ENCODE data around the gene UBE2QL1.

The UBE2QL1 gene

DNA sequence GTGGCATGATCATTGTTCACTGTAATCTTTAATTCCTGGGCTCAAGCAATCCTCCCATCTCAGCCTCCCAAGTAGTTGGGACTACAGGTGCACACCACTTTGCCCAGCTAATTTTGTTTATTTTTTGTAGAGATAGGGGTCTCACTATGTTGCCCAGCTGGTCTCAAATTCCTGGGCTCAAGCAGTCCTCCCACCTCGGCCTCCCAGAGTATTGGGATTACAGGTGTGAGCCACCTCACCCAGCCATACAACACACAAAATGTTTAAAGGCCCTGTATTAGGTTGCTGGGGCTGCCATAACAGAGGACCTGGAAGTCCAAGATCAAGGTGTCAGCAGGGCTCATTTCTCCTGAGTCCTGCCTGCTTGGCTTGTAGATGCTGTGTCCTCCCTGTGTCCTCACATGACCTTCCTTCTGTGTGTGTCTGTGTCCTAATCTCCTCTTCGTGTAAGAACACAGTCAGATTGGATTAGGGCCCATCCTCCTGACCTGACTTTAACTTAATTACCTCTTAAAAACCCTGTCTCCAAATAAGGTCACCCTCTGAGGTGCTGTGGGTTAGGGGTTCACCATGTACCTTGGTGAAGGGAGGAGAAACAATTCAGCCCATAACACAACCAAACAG is 5.4 kb downstream of the UBE2QL1 start:
- no peak overlapping the region for H3K4me3 ChIP-seq (ENCODE audit: low read length)
- TF ChIP-seq, protein P1, sequence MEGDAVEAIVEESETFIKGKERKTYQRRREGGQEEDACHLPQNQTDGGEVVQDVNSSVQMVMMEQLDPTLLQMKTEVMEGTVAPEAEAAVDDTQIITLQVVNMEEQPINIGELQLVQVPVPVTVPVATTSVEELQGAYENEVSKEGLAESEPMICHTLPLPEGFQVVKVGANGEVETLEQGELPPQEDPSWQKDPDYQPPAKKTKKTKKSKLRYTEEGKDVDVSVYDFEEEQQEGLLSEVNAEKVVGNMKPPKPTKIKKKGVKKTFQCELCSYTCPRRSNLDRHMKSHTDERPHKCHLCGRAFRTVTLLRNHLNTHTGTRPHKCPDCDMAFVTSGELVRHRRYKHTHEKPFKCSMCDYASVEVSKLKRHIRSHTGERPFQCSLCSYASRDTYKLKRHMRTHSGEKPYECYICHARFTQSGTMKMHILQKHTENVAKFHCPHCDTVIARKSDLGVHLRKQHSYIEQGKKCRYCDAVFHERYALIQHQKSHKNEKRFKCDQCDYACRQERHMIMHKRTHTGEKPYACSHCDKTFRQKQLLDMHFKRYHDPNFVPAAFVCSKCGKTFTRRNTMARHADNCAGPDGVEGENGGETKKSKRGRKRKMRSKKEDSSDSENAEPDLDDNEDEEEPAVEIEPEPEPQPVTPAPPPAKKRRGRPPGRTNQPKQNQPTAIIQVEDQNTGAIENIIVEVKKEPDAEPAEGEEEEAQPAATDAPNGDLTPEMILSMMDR (IDR thresholded peaks at IDR 0.05; ENCODE audit: insufficient read depth, low read depth, low read length, missing control alignments), result no peak
- no peak for DNase-seq (ENCODE audit: low read depth)

DNA sequence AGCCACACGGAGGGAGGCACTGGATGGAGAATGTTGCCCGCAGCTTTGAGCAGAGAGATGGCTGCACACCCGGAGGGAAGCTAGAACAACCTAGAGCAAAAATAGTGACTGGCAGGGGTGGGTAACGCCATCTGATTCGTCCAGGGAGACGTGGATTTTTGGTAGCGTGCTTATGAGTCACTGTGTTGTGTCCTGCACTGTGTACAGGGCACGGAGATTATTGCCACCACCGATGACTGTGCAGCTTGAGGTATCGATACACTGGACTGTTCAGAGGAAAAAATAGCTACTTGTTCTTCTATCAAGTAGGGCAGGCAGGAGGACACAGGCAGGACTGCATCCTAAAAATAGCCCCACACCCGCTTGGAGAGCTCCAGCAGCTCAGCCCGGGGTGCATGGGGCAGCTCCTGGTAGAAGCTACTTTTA is 6.0 kb downstream of the UBE2QL1 start:
- TF ChIP-seq, protein P1 (IDR thresholded peaks at IDR 0.05; ENCODE audit: insufficient read depth, low read depth, low read length, missing control alignments), result no peak
- no peak overlapping the region for H3K4me3 ChIP-seq (ENCODE audit: low read length)
- DNase-seq (ENCODE audit: low read depth), result no peak

DNA sequence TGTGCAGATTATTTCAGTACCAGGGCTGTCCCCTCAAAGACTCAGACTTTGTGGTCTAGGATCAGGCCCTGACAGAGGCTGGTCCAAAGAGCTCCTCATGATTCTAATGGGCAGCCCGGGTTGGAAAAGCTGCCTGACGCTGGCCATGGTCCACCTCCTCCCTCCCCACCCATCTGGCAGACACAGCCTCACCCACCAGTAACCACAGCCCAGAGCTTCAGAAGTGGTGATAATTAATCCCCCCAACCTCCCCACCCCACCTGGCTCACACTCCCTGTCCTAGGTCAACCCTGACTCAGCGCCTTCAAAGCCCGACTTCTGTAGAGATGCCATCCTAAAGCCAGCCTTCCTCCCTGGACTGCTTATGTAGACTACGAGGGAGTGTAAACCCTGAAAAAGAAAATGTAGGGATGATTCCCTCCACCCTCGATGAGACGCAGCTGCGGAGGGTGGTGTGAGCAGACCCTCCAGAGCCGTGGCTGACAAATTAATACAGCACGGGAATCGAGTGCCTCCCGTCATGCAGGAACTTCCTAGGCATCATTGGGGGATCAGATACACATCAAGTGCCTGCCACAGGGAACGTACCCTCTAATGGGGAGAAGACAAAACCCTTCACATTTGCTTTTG is 7.0 kb downstream of the UBE2QL1 start:
- TF ChIP-seq, protein P1 (IDR thresholded peaks at IDR 0.05; ENCODE audit: insufficient read depth, low read depth, low read length, missing control alignments), result no peak
- H3K4me3 ChIP-seq (ENCODE audit: low read length), result no peak overlapping the region
- DNase-seq (ENCODE audit: low read depth), result no peak

DNA sequence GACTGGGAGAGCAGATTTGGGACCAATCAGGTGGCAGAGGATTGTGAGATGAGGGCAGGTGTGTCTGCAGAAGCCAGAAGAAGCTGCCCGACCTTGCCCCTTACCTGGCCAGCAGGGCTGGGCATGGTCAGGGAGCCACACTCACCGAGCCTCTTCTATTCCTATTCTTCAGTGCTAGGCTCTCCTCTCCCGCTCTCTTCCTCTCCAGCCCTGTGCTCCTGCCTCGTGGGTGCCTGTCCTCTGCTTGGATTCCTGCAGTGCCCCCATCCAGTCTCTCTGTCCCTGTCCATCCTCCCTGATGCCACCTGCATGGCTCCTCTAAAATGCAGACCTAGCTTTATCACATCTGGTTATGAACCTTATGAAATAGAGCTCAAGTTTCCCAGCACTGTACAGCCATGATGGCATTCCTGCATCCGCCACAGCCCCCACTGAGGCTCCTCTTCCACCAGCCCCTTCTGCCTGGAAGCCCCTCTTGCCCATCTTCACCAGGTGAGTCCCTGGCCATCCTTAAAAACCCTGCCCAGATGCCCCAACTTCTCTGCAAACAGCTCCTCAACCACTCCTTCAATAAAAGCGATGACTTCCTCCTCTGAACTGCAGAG is 8.2 kb downstream of the UBE2QL1 start:
- no peak for DNase-seq (ENCODE audit: low read depth)
- H3K4me3 ChIP-seq (ENCODE audit: low read length), result no peak overlapping the region
- TF ChIP-seq, protein P1 (IDR thresholded peaks at IDR 0.05; ENCODE audit: insufficient read depth, low read depth, low read length, missing control alignments), result no peak

DNA sequence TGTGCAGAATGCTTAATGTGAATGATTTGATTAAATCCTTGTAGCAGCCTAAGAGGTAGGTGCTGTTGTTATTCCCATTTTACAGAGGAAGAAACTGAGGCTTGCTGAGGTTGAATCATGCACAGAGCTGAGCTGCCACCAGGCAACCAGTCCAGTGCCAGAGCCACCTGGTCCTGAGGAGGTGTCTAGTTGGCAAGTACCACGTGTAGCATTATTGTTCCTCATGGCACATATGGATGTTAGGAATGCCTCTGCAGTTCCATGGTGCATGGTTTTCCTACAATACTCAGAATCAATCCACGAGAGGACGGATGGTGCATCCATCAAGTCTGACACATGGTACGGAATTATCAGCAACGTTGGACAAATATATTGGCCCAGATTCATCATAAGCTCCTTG is 8.9 kb downstream of the UBE2QL1 start:
- TF ChIP-seq, protein P1 (IDR thresholded peaks at IDR 0.05; ENCODE audit: insufficient read depth, low read depth, low read length, missing control alignments), result no peak
- DNase-seq (ENCODE audit: low read depth), result no peak
- no peak overlapping the region for H3K4me3 ChIP-seq (ENCODE audit: low read length)

DNA sequence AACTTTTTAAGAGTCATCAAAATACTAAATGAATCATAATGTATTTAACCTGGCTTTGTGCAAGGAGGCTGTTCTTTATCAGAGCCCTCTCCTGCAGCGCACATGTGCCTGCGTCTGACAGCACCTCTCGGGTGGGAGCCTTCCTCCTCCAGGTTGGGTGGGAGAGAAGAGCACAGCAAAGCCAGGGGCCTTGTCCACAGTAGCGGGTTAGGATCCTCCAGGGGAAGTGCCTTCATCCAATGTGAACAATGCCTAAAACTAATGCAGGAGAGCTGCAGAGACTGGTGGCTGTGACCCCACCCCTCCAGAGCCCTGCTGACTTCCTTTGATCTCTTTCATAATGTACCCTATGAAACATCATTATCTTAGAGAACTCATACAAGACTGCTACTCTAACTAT is 10.2 kb downstream of the UBE2QL1 start:
- TF ChIP-seq, protein P1 (IDR thresholded peaks at IDR 0.05; ENCODE audit: insufficient read depth, low read depth, low read length, missing control alignments), result no peak
- H3K4me3 ChIP-seq (ENCODE audit: low read length), result no peak overlapping the region
- DNase-seq (ENCODE audit: low read depth), result no peak
